MM.1S (cell line): ENCODE results near the gene RUNX2.

ENCODE experiments used
- EZH2phosphoT487 ChIP-seq: fragments of 300-600 bp; sonication (generic); IDR thresholded peaks from 2 replicates; pipeline ENCODE4 v1.6.1; 2018; ENCODE audit warnings: antibody characterized with exemption, low read length
- TF ChIP-seq, protein P1 (sequence below): fragments of 300-600 bp; sonication (generic); IDR thresholded peaks from 2 replicates; pipeline ENCODE4 v1.5.1; 2016; ENCODE audit warnings: antibody characterized with exemption, low read length, mixed read lengths

DNA sequence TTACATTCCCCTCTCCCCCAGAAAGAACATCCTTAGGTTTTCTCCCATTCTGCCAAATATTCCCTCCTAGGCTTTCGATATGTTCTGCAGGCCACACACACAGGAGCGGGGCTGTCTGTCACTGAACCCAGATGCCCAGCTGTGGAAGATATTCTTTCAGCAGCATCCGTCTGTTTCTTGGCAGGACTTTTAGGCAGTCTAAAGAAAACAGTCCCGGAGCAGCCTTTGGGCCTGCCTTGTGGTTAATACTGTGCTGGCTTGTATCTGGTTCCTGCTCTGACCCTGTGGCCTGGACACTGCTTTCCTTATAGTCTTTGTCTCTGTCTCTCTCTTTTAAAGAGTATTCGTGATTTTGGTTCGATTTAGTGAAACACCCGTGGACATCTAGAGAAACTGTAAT is 144.3 kb downstream of the RUNX2 start:
- TF ChIP-seq, protein P1, sequence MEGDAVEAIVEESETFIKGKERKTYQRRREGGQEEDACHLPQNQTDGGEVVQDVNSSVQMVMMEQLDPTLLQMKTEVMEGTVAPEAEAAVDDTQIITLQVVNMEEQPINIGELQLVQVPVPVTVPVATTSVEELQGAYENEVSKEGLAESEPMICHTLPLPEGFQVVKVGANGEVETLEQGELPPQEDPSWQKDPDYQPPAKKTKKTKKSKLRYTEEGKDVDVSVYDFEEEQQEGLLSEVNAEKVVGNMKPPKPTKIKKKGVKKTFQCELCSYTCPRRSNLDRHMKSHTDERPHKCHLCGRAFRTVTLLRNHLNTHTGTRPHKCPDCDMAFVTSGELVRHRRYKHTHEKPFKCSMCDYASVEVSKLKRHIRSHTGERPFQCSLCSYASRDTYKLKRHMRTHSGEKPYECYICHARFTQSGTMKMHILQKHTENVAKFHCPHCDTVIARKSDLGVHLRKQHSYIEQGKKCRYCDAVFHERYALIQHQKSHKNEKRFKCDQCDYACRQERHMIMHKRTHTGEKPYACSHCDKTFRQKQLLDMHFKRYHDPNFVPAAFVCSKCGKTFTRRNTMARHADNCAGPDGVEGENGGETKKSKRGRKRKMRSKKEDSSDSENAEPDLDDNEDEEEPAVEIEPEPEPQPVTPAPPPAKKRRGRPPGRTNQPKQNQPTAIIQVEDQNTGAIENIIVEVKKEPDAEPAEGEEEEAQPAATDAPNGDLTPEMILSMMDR = no peak
- no peak for TF ChIP-seq EZH2phosphoT487
